Astrocyte of the spinal cord (primary cell): ENCODE data around the gene SEMA3G.

Source experiments
- DNase-seq: peaks from one replicate; pipeline ENCODE4 v3.0.0; 2011; ENCODE audit warnings: low read depth, low spot score
- H3K4me3 ChIP-seq: 2 replicates; pipeline ENCODE4 v1.5.1; 2011; ENCODE audit warnings: low read depth, mild to moderate bottlenecking, low read length, moderate library complexity
- in situ Hi-C: cut with HindIII; loops from 2 replicates; pipeline ENCODE4 v1.10.0; 2017; ENCODE audit warnings: low sequenced_read_pairs
- TF ChIP-seq, protein P1 (sequence below): IDR thresholded peaks from 2 replicates; pipeline ENCODE4 v1.5.1; 2012; ENCODE audit warnings: low read depth, mild to moderate bottlenecking, low read length, inconsistent platforms

The SEMA3G gene

DNA sequence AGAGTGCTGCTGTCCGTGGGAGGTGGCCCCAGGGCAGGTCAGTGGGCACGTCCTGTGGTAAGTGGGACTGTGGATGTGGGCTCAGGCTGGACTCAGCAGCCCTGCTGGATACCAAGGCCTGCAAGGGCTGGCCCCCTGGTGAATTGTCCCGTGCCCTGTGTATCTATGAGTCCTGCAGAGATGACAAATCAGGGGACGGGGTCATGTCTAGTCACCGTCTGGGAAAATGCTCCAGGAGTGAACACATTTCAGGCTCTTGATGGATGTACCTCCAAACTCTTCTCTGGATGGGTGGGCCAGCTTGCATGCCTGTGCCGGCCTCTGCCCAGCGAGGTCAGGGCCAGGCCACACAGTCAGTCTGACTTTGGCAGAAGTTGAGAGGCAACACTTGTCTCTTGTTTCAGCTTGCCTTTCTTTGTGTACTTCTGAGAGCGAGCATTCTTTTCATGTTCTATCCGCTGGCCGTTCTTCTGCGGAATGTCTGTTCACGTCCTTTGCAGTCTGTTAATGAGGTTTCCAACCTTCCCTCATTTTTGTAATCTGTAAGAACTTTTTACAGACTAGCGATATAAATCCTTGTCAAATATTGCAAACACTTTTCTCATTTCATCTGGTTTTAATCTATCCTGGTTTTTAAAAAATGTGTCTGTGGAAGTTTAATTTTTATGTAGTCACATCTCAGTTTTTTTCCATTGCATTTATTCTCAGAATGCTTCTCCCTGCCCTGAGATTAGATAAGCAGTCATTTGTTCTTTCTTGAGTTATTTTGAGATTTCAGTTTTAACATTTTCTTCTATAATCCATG, 38.9 kb upstream of the SEMA3G start:
- peak; percentile 58 for DNase-seq
- H3K4me3 ChIP-seq = no peak overlapping the region

DNA sequence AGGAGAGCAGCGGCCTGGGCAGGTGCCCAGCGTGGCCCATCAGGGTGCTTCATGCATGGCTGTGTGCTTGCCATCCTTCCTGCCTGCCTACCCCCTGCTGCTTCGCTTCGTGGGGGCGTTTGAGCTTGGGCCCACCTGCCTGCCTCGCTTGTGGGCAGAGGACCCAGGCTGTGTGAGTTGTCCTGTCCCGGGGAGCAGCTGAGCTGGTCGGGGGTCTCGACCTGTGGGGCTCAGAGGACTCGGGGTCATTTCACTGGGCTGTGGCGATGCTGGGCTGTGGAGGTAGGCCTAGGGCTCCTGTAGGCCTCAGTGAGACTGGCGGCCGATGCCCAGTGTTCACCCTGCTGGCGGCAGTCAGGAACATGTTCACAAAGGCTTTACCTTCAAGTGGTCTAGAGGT, 38.2 kb upstream of the SEMA3G start:
- TF ChIP-seq, protein P1, sequence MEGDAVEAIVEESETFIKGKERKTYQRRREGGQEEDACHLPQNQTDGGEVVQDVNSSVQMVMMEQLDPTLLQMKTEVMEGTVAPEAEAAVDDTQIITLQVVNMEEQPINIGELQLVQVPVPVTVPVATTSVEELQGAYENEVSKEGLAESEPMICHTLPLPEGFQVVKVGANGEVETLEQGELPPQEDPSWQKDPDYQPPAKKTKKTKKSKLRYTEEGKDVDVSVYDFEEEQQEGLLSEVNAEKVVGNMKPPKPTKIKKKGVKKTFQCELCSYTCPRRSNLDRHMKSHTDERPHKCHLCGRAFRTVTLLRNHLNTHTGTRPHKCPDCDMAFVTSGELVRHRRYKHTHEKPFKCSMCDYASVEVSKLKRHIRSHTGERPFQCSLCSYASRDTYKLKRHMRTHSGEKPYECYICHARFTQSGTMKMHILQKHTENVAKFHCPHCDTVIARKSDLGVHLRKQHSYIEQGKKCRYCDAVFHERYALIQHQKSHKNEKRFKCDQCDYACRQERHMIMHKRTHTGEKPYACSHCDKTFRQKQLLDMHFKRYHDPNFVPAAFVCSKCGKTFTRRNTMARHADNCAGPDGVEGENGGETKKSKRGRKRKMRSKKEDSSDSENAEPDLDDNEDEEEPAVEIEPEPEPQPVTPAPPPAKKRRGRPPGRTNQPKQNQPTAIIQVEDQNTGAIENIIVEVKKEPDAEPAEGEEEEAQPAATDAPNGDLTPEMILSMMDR = no peak
- in situ Hi-C loops = no loop called here
- H3K4me3 ChIP-seq = no peak overlapping the region
- DNase-seq = no peak

More for the DNA sequence above, 38.9 kb upstream of the SEMA3G start:
- in situ Hi-C loops = no loop called here
- TF ChIP-seq, protein P1 = no peak

- in situ Hi-C loops = no loop called here
- TF ChIP-seq, protein P1 = peak; percentile 53
- H3K4me3 ChIP-seq = no peak overlapping the region
- DNase-seq = no peak
These were observed 37.1 kb upstream of the SEMA3G start for GRCh38 chr3:52481819-52482521.

- TF ChIP-seq, protein P1 = no peak
- in situ Hi-C loops = no loop called here
- DNase-seq = no peak
- no peak overlapping the region for H3K4me3 ChIP-seq
These were observed 36.1 kb upstream of the SEMA3G start for GRCh38 chr3:52480768-52481715.

- in situ Hi-C loops = no loop called here
- no peak for DNase-seq
- TF ChIP-seq, protein P1 = no peak
These were observed 35.1 kb upstream of the SEMA3G start for GRCh38 chr3:52479877-52480575.

More at GRCh38 chr3:52479877-52480575, 35.1 kb upstream of the SEMA3G start:
- H3K4me3 ChIP-seq = no peak overlapping the region
